PFSK-1 (cell line): ENCODE results near the gene NAA40.

Experiments
- FOXP2 ChIP-seq: optimal IDR thresholded peaks from 2 replicates; pipeline ENCODE3; 2011; ENCODE audit warnings: borderline replicate concordance, control low read depth, inconsistent platforms; ENCODE audit not compliant: insufficient read depth; ENCODE audit errors: extremely low read length, extremely low read depth
- POLR2AphosphoS5 ChIP-seq: IDR thresholded peaks from 2 replicates; pipeline ENCODE4 v1.6.1; 2012; ENCODE audit warnings: low read depth, mild to moderate bottlenecking, control low read depth, low read length, moderate library complexity
- SIN3A ChIP-seq: IDR thresholded peaks from 2 replicates; pipeline ENCODE4 v1.6.1; 2012; ENCODE audit warnings: mild to moderate bottlenecking, low read length, moderate library complexity, borderline replicate concordance; ENCODE audit not compliant: insufficient read depth
- TAF1 ChIP-seq: IDR thresholded peaks from 2 replicates; pipeline ENCODE4 v1.6.1; 2012; ENCODE audit warnings: low read length, control low read depth, borderline replicate concordance; ENCODE audit not compliant: insufficient read depth
- TF ChIP-seq, protein P1 (sequence below), 2 experiments: IDR thresholded peaks; 2 replicates each; pipeline versions ENCODE4 v1.6.1 to v1.8.0; 2011 to 2012; ENCODE audit warnings: low read depth in 2 of 2, low read length in 2 of 2, control low read depth in 1 of 2, inconsistent platforms in 1 of 2, mild to moderate bottlenecking in 1 of 2, moderate library complexity in 1 of 2; ENCODE audit not compliant: insufficient read depth in 1 of 2

NAA40 gene

DNA sequence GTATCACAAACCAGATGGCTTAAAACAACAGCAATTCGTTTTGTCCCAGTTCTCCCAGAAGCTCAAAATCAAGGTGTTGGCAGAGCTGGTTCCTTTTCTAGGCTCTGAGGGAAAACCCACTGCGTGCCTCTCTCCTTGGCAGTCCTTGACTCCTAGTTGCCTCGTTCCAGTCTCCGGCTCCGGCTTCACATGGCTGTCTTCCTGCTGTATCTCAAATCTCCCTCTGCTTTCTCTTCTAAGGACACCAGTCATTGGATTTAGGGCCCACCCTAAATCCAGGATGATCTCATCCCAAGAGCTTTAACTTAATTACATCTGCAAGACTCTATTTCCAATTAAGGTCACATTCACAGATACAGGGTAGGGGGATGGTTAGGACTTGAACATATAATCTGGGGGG, 9.2 kb upstream of the NAA40 start:
- no peak for TF ChIP-seq SIN3A

DNA sequence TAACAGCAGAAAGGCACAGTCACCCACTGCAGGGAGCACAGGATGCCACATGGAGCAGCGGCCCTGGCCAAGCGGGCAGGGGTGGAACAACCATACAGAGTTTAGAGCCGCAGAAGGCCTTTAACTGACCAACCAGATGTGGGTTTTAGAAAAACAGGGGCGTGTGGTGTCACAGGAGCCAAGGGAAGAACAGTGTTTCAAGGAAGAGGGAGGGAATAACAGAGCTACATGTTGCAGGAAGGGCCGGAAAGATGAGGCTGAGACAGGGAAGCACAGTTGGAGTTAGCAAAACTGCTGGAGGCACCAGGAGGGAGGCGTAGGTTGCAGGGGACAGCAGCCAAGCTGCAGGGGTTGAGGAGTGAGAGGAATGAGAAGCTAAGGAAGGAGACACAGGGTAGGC, 7.8 kb upstream of the NAA40 start:
- TF ChIP-seq, protein P1, sequence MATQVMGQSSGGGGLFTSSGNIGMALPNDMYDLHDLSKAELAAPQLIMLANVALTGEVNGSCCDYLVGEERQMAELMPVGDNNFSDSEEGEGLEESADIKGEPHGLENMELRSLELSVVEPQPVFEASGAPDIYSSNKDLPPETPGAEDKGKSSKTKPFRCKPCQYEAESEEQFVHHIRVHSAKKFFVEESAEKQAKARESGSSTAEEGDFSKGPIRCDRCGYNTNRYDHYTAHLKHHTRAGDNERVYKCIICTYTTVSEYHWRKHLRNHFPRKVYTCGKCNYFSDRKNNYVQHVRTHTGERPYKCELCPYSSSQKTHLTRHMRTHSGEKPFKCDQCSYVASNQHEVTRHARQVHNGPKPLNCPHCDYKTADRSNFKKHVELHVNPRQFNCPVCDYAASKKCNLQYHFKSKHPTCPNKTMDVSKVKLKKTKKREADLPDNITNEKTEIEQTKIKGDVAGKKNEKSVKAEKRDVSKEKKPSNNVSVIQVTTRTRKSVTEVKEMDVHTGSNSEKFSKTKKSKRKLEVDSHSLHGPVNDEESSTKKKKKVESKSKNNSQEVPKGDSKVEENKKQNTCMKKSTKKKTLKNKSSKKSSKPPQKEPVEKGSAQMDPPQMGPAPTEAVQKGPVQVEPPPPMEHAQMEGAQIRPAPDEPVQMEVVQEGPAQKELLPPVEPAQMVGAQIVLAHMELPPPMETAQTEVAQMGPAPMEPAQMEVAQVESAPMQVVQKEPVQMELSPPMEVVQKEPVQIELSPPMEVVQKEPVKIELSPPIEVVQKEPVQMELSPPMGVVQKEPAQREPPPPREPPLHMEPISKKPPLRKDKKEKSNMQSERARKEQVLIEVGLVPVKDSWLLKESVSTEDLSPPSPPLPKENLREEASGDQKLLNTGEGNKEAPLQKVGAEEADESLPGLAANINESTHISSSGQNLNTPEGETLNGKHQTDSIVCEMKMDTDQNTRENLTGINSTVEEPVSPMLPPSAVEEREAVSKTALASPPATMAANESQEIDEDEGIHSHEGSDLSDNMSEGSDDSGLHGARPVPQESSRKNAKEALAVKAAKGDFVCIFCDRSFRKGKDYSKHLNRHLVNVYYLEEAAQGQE (IDR thresholded peaks at IDR 0.05; ENCODE audit: insufficient read depth in 1 of 2, low read depth in 2 of 2, low read length in 2 of 2): no peak
- TF ChIP-seq TAF1: no peak
- no peak for TF ChIP-seq FOXP2
- TF ChIP-seq SIN3A: no peak
- no peak for TF ChIP-seq POLR2AphosphoS5

DNA sequence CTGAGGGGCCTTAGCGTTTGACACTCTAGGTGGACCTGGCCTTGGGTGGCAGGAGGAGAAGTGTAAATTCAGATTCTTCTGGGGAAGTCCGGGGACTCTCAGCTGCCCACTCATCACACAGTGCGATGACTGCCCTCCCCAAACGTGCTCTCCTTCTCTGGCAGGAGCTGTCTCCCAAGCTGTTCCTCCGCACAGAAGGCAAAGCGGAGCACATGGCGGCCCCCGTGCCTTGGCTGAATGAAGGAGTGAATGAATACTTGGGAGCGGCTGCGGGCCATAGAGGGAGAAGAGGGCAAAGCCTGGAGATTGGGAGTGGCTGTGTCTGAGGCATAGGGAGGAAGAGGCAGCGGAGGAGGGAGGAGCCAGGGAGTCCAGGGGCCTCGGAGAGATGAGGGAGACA, 6.9 kb upstream of the NAA40 start:
- TF ChIP-seq, protein P1 (IDR thresholded peaks at IDR 0.05; ENCODE audit: insufficient read depth in 1 of 2, low read depth in 2 of 2, low read length in 2 of 2): no peak
- no peak for TF ChIP-seq POLR2AphosphoS5
- no peak for TF ChIP-seq SIN3A
- no peak for TF ChIP-seq TAF1
- TF ChIP-seq FOXP2: no peak

DNA sequence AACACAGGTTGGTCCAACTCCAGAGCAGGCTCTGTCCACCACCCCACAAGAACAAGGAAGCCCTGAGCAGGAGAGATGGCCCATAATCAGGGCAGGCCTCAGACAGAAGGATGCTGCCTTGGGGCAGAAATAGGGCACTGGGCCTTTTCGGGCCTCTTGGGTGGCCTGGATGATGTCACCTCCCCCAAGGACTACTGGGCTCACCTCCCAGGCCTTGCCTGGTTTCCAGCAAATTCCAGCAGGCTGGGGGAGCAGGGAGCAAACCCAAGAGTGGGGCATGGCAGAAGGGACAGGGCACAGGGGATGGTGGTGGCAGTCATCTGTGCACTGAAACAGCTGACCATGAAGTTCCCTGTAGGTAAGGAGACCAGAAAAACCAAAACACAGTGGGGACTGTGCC, 5.3 kb upstream of the NAA40 start:
- TF ChIP-seq, protein P1 (IDR thresholded peaks at IDR 0.05; ENCODE audit: insufficient read depth in 1 of 2, low read depth in 2 of 2, low read length in 2 of 2): no peak
- TF ChIP-seq SIN3A (no peak), POLR2AphosphoS5 (no peak), TAF1 (no peak)

DNA sequence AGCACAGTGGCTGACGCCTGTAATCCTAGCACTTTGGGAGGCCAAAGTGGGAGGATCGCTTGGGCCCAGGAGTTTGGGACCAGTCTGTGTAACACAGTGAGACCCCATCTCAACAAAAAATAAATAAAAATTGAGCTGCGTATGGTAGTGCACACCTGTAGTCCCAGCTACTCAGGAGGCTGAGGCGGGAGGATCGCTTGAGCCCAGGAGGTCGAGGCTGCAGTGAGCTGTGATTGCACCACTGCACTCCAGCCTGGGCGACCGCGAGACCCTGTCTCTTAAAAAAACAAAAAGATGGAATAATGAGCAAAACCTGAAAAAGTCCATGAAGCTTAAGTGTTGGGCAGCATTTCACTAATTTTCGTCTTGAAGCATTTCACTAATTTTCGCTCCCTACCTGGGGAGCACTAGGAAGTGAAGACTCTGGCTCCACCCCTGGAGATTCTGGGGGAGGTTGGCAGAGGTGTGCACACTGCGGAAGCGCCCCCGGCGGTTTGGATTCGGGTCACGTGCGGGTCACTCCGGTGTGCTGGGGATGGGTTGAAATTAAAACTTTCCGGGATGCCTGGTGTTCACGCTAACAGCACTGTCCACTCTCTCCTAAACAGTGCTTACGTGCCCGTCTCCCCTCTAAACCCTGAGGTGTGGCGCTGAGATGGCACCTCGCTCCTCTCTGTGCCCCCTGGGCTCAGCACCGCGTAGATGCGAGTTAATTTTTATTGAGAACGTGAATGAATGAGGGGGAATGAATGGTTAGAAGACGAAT, 906 bp upstream of the NAA40 start:
- TF ChIP-seq POLR2AphosphoS5: no peak
- no peak for TF ChIP-seq FOXP2
- no peak for TF ChIP-seq SIN3A

DNA sequence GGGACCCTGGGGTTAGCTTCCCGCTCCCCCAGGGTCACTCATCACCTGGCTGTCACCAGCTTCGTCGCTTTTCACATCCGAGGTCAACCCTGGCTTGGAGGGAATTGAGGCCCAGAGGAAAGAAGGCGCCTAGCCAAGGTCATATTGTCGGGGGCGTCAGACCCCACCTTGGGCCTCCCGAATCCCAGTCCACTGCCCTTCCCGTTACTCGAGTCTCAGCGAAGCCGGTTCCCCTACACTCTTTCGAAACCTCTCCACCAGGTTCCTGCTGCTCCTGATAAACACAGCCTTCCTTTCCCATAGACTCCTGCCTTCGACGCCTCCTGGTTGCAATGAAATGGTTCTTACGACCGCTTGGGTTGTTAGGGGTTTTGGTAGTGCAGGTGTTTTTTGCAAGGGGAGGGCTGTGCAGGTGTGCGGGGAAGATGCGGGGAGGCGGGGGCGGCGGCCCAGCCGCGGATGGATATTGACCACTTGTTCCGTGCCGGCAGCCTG, 642 bp downstream of the NAA40 start:
- TF ChIP-seq, protein P1 (IDR thresholded peaks at IDR 0.05; ENCODE audit: insufficient read depth in 1 of 2, low read depth in 2 of 2, low read length in 2 of 2): no peak
- TF ChIP-seq FOXP2 (no peak), SIN3A (no peak), TAF1 (no peak), POLR2AphosphoS5 (no peak)
